NCI-H128 (cell line): ENCODE measurements around the gene EXOSC2.

Experiments used
- DNase-seq: peaks from one replicate; lab custom pipeline; 2025; ENCODE audit not compliant: unreplicated experiment; lab: John Stamatoyannopoulos, UW

The EXOSC2 gene

DNA sequence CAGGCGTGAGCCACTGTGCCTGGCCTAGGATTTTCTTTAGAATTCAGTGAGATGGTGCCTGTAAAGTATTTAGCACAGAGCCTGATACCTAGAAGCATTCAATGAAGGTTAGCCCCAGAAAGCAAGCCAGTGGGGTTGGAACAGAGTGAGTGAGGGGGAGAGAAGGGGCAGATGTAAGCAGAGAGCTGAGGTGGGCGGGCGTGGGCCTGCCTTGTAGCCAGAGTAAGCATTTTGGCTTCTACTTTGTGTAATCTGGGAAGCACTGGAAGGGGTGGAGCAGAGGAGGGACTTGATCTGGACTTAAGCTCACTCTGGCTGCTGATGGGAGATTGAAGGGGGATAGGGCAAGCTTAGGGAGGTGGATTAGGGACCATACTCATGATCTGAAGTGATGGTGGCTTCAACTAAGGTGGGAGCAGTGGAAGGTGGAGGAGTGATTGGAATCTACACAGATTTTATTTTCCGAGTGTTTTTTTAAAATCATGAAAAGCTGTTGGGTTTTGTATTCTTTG is 2.6 kb downstream of the EXOSC2 start:
- no peak for DNase-seq

GRCh38 chr9:130696996-130697395 is 3.4 kb downstream of the EXOSC2 start:
- no peak for DNase-seq

- no peak for DNase-seq
Measured at GRCh38 chr9:130698514-130698913, 4.9 kb downstream of the EXOSC2 start.

- DNase-seq, result no peak
Measured at GRCh38 chr9:130699047-130699446, 5.5 kb downstream of the EXOSC2 start.

DNA sequence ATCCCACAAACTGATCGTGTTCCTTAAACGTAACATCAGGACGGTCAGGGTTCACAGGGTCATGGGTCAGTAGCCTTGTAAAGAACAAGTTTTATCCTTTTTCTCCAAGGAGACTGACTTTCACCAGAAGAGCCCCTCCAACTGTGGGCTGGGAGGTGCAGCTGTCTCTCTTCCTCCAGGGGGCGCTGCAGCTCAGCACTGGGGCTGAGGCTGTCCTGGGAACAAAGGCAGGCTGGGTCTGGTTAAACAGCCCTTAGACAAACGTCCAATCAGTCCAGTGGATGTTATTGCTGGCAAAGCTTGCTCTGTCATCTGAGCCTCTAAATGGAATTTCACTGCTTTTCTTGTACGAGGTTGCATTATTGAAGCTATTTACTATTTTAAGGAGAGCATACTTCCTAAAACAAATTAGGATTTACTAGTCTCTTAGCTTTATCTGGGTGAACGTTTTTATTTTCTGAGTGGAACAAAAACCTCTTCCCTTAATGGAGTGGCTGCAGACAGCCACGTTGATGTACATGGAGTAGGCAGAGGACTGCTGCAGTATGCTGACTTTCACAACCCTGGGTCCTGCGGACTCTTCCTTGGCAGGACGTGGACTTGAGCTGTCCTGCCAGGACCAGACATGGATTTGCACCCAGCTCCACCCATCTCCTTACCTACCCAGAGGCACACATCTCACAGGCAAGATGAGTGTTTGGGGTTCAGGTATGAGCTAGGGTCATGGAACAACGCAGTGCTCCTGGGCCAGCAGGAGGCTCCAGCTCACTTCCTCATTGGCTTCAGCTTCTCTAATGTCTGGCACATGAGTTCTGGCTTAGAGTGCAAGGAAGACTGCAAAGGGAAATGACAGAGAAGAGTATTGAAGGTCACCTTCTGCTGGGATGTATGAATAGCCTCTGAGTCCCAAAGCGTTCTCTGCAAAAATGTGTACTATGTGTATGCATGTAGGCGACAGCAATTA is 7.8 kb downstream of the EXOSC2 start:
- peak; percentile 44 for DNase-seq

- DNase-seq, result no peak
Measured at GRCh38 chr9:130703501-130703900, 9.9 kb downstream of the EXOSC2 start.

DNA sequence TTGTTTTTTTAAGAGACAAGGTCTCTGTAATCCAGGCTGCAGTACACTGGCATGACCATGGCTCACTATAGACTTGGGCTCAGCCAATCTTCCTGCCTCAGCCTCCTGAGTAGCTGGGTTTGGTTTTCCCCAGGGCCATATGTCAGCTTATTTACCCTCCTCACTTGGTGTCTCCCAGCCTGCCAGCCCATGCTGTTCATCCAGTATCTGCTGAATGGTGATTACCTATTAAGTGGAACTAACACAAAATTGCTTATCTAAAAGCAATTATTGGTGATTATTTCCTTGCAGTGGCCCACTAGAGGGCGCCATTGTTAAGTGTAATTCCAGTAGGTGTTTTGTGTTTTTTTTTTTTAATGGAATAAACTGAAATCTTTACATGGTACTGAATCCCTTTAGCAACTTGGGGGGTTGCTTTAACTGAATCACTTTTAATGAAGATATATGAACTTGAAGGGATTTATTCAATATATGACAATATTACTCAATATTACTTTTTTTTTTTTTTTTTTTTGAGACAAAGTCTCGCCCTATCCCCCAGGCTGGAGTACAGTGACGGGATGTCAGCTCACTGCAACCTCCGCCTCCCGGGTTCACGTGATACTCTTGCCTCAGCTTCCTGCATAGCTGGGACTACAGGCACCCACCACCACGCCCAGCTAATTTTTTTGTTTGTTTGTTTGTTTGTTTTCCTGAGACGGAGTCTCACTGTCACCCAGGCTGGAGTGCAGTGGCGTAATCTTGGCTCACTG is 13.8 kb downstream of the EXOSC2 start:
- no peak for DNase-seq

DNA sequence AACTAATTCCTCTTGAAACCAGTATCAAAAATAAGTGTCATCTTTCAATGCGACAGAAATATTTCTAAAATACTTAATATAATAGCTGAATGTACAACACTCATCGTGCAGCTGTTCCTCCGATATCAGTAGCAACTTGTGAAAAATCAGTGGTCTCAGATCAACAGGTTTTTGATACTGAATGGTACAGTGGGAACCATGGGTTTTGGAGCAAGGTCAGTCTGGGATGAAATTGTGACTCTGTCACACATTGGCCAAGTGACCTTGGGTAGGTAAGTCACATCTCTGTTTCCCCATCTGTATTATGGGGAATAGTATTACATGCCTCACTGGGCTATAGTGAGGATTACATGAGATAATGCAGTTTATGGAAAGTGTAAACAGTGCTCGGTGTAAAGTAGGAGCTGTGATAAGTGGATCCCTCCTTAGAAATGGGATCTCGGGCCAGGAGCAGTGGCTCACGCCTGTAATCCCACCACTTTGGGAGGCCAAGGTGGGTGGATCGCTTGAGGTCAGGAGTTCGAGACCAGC is 17.3 kb downstream of the EXOSC2 start:
- no peak for DNase-seq

DNA sequence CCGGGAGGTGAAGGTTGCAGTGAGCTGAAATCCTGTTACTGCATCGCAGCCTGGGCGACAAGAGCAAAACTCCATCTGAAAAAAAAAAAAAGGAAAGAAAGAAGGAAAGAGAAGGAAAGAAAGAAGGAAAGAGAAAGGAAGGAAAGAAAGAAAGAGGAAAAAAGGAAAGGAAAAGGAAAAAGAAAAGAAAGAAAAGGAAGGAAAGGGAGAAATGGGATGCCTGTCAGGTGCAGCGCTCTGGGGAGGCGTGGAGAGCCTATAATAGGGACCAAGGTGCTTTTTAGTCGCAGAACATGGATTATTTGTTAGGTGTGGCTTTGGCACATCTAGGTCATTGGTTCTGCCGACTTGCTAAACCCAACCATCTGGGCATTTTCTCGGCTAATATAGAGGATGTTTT is 17.9 kb downstream of the EXOSC2 start:
- DNase-seq, result no peak

GRCh38 chr9:130712564-130713285 is 19.1 kb downstream of the EXOSC2 start:
- peak; percentile 88 for DNase-seq

DNA sequence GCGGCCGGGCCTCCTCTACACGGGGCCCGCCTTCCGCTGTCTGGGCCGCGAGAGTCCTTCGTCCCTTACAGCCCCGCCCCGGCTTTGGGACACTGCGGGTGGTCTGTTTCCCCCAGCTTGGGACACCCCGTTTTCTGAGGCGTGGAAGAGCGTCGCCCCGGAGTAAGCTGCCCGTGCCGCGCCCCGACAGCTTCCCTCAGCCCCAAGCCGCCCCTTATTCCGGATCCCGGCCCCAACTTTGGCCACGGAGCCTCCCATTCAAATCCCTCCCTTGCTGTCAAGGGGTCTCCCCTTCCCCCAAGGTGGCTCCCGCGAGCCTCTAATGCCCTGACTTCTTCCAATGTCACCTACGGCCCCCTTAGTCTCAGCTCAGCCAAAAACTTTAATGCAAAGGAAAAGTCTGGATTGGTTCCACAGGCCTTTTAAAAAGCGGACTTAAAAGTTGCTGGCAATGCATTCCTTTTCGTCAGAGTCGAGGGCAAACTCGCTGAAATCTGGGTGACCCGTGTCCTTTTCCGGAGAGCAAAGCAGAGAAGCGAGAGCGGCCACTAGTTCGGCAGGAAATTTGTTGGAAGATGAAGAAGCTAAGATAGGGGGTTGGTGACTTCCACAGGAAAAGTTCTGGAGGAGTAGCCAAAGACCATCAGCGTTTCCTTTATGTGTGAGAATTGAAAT is 19.8 kb downstream of the EXOSC2 start:
- DNase-seq, result no peak

GRCh38 chr9:130714586-130715110 is 21.1 kb downstream of the EXOSC2 start:
- no peak for DNase-seq

GRCh38 chr9:130715270-130715669 is 21.7 kb downstream of the EXOSC2 start:
- no peak for DNase-seq

DNA sequence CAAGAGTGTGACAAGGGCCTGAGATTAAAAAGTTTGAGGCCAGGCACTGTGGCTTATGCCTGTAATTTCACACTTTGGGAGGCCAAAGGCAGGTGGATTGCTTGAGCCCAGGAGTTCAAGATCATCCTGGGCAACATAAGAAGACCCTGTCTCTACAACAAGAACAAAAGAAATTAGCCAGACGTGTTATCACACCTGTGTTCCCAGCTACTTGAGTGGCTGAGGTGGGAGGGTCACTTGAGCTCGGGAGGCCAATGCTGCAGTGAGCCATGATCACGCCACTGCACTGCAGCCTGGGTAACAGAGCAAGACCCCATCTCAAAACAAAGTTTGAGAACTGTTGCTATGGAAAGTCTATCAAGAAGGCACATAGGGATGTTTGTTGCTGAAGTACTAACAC is 25.0 kb downstream of the EXOSC2 start:
- DNase-seq, result no peak

DNA sequence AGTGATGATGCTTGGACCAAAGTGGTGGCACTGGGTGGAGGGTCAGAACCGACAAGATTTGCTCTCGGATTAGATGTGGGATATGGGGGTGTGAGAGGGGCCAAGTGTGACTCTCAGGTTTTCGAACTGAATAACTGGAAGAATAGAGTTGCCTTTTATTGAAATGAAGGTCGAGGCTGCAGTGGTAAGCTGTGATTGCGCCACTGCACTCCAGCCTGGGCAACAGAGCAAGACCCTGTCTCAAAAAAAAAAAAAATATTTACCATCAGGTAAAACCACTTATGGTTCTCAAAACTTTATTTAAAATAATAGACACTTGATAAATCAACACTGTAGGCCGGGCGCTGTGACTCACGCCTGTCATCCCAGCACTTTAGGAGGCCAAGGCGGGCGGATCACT is 27.2 kb downstream of the EXOSC2 start:
- DNase-seq, result no peak

DNA sequence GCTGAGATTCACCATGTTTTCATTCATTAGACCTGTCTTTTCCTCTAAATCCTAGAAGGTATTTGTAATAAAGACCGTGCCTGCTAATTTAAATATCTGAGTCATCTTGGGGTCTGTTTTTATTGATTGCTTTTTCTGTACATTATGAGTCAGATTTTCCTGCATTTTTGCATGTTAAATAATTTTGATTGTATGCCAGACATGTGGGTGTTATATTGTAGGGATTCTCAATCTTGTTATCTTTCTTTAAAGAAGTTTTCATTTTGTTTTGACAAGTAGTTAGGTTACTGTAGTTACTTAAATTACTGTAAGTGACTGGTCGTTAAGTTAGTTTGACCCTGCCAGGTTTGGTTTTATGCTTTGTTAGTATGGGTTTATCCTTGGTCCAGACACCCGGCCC is 35.1 kb downstream of the EXOSC2 start:
- DNase-seq, result no peak

DNA sequence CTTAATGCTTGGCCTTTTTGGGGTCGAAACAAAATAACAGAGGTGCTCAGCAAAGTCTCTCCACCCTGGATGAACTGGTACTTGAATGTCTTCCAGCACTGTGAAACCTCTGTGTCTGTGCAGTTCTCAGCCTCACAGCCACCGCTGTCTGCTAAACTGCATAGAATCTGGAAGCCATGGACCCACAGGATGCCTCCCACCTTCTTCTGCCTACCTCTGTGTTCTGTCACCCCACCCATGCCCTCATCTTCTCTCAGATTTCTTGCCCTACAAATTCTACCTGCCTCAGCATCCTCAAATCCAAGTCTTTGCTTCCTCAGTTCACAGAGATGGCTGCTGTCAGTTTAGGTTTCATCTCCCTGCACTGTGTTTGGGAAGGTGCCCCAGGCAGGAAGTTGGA is 35.6 kb downstream of the EXOSC2 start:
- DNase-seq, result no peak

DNA sequence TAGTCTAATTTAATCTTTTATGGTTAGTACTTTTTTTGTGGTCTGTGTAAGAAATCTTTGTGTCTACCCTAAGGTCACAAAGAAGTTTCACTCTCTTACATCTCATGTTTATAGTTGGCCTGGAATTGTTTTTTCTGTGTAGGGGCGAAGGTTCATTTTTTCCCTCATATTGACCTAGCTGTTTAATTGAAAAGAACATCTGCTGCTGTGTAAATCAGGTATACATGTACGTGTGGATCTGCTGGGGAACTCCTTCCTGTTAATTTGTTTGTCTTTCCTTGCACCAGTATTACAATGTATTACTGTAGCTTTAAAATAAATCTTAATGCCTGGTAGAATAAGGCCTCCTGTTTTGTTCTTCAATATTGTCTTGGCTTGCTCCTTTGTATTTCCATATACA is 37.8 kb downstream of the EXOSC2 start:
- DNase-seq, result no peak

GRCh38 chr9:130732136-130732535 is 38.6 kb downstream of the EXOSC2 start:
- no peak for DNase-seq

DNA sequence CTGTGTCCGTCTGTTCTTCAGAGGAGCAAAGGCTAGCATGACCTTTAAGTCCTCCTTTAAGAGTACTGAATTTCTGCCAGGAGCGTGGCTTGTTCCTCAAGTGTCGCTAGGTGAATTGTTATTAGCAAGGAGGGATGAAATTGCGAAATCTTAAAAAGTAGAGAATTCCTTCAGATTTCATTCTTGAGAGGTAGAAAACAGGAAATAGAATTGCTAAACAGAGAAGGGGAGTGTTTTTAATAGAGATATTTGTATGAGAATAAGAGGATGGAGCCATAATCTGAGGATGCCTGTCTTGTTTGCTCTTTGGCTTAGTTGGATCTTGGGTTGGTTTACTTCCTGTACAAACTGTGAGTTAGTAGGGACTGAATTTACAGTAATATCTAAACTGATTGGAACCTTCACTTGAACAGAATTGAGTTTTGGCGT is 39.2 kb downstream of the EXOSC2 start:
- DNase-seq, result no peak
